HL-60 (cell line): ENCODE data around the gene STARD9.

Experiments
- DNase-seq, 2 experiments: peaks; one replicate each; pipeline ENCODE4 v3.0.0-alpha.2; 2010 to 2020; ENCODE audit warnings: low read depth in 1 of 2, low spot score in 1 of 2
- H3K27ac ChIP-seq: fragments of 250-450 bp; sonication (Bioruptor Pico); replicated peaks from 2 replicates; pipeline ENCODE4 v1.5.1; 2020; ENCODE audit warnings: mild to moderate bottlenecking, moderate library complexity
- H3K27me3 ChIP-seq: fragments of 250-450 bp; sonication (Bioruptor Pico); 2 replicates; pipeline ENCODE4 v1.5.1; 2021; ENCODE audit warnings: mild to moderate bottlenecking, moderate library complexity; ENCODE audit not compliant: insufficient read depth, poor library complexity, severe bottlenecking
- H3K4me3 ChIP-seq: replicated peaks from 2 replicates; pipeline ENCODE4 v1.5.1; 2011; ENCODE audit warnings: mild to moderate bottlenecking, control low read depth, low read length; ENCODE audit not compliant: insufficient read depth
- CTCF ChIP-seq: IDR thresholded peaks from one replicate; pipeline ENCODE4 v1.5.1; 2011; ENCODE audit warnings: low read length, control low read depth, inconsistent platforms; ENCODE audit not compliant: insufficient read depth
- GABPA ChIP-seq: IDR thresholded peaks from 2 replicates; pipeline ENCODE4 v1.6.1; 2012; ENCODE audit warnings: low read depth
- POLR2AphosphoS5 ChIP-seq: IDR thresholded peaks from 2 replicates; pipeline ENCODE4 v1.6.1; 2012; ENCODE audit warnings: low read depth
- REST ChIP-seq: IDR thresholded peaks from 2 replicates; pipeline ENCODE4 v1.6.1; 2012; ENCODE audit warnings: low read depth; ENCODE audit not compliant: insufficient replicate concordance
- SPI1 ChIP-seq: IDR thresholded peaks from 2 replicates; pipeline ENCODE4 v1.6.1; 2012; ENCODE audit warnings: low read depth, mild to moderate bottlenecking, borderline replicate concordance
- long read RNA-seq: library from polyadenylated mRNA; unstranded; transcript quantifications from one replicate; pipeline ENCODE4 v2.0.0, GENCODE V29; 2020

STARD9 gene
- long read RNA-seq, partial matches to known transcripts, result 3 of 3 reads
- long read RNA-seq, other reads (novel, unspliced or antisense), result 0 of 3 reads

GRCh38 chr15:42575188-42576039, at the start of gene STARD9:
TSS of gene STARD9 (plus strand) at chr15:42575606. CDS start at chr15:42575716, 110 bp downstream.
- peak; percentile 90 to 94 for DNase-seq
- H3K4me3 ChIP-seq, result peak within 1 kb of the TSS; percentile 79
- no peak for TF ChIP-seq GABPA
- no peak for TF ChIP-seq REST
- no peak for TF ChIP-seq CTCF
- peak; percentile 44; the same call in 1 of the 2 replicates for TF ChIP-seq POLR2AphosphoS5
- peak within 1 kb of the TSS; percentile 46 for H3K27ac ChIP-seq
- H3K27me3 ChIP-seq, result no peaks in the 10 kb centered on the region

- Histone ChIP-seq H3K4me3 (no peak overlapping the region), H3K27me3 (no peaks in the 10 kb centered on the region), H3K27ac (no peak overlapping the region)
- no peak for DNase-seq
- no peak for TF ChIP-seq CTCF
- TF ChIP-seq GABPA, result no peak
- TF ChIP-seq POLR2AphosphoS5, result no peak
- TF ChIP-seq SPI1, result no peak
- TF ChIP-seq REST, result no peak
These were observed 46.4 kb upstream of the STARD9 start for GRCh38 chr15:42528970-42529369.

GRCh38 chr15:42533246-42533645, 42.2 kb upstream of the STARD9 start:
- no peak overlapping the region for H3K4me3 ChIP-seq
- TF ChIP-seq REST, result no peak
- TF ChIP-seq POLR2AphosphoS5, result no peak
- no peak for TF ChIP-seq CTCF
- no peak for TF ChIP-seq GABPA
- TF ChIP-seq SPI1, result no peak
- DNase-seq, result no peak
- no peak overlapping the region for H3K27ac ChIP-seq
- no peaks in the 10 kb centered on the region for H3K27me3 ChIP-seq
